Measurements from ENCODE around the gene HCFC1. TPM values are rescaled to one million over a fixed set of nuclear protein-coding genes. Genes with fewer than 3 reads are reported as not detected.

Gene HCFC1
- total and polyA plus RNA-seq, 9 donors, result 13.3 to 62.5 (median 43.2) TPM

- DNase-seq, result peak in 3 of 5 donors; percentile 49 to 64 (median 62)
- intact Hi-C loops (cut with DNase I), result no loop called here
- Histone ChIP-seq H3K36me3 (no peaks in the 10 kb centered on the region), H3K27ac (no peak overlapping the region), H3K4me1 (ENCODE audit: insufficient read depth) (no peaks in the 10 kb centered on the region), H3K4me3 (no peak overlapping the region), H3K27me3 (no peaks in the 10 kb centered on the region), H3K9me3 (no peaks in the 10 kb centered on the region)
- TF ChIP-seq CTCF (IDR thresholded peaks at IDR 0.05) (peak; percentile 64 to 79 (median 65)), EP300 (IDR thresholded peaks at IDR 0.05) (no peak)
- 40 to 49% (median 47%) methylated on average over 20 of the region's 20 CpGs for WGBS, 3 donors
Observed at GRCh38 chrX:154013614-154014360, 42.2 kb upstream of the HCFC1 start.

- intact Hi-C loops (cut with DNase I), result no loop called here
- Histone ChIP-seq H3K27ac (no peak overlapping the region), H3K4me1 (ENCODE audit: insufficient read depth) (no peaks in the 10 kb centered on the region), H3K9me3 (no peaks in the 10 kb centered on the region), H3K36me3 (no peaks in the 10 kb centered on the region), H3K4me3 (no peak overlapping the region), H3K27me3 (no peaks in the 10 kb centered on the region)
- no peak for TF ChIP-seq EP300 (IDR thresholded peaks at IDR 0.05)
- TF ChIP-seq POLR2A (IDR thresholded peaks at IDR 0.05), result no peak
- TF ChIP-seq CTCF (IDR thresholded peaks at IDR 0.05), result no peak
- DNase-seq, result no peak
- WGBS, 3 donors, result 68 to 74% (median 72%) methylated on average over 11 to 17 of the region's 17 CpGs
Observed at GRCh38 chrX:154013001-154013421, 41.4 kb upstream of the HCFC1 start.

GRCh38 chrX:154012336-154012991 lies 40.8 kb upstream of the HCFC1 start:
- Histone ChIP-seq H3K27me3 (no peaks in the 10 kb centered on the region), H3K27ac (no peak overlapping the region)
- intact Hi-C loops (cut with DNase I), result no loop called here

More at GRCh38 chrX:154012336-154012991, 40.8 kb upstream of the HCFC1 start:
- DNase-seq, result no peak
- TF ChIP-seq EP300 (IDR thresholded peaks at IDR 0.05) (no peak), CTCF (IDR thresholded peaks at IDR 0.05) (no peak), POLR2A (IDR thresholded peaks at IDR 0.05) (no peak)
- H3K36me3 ChIP-seq, result no peaks in the 10 kb centered on the region
- H3K4me1 ChIP-seq (ENCODE audit: insufficient read depth), result no peaks in the 10 kb centered on the region
- no peak overlapping the region for H3K4me3 ChIP-seq
- WGBS, 3 donors, result 70 to 79% (median 75%) methylated on average over 17 of the region's 17 CpGs
- no peaks in the 10 kb centered on the region for H3K9me3 ChIP-seq

Data from ovary (tissue), 9 donors.